T-helper 22 cell (primary cell): ENCODE data around the gene MAPK11.
"Not testable (repeated sequence)": the region's sequence is repeated elsewhere in the genome, so short reads cannot be mapped to it uniquely, and the experiment has no call there.

Experiments
- DNase-seq: peaks from one replicate; pipeline ENCODE4 v3.0.0-alpha.2; 2020; ENCODE audit warnings: low read depth

MAPK11 gene

GRCh38 chr22:50276143-50276542 lies 6.0 kb upstream of the MAPK11 start:
- DNase-seq = peak; percentile 33

- no peak for DNase-seq
These were observed 5.2 kb upstream of the MAPK11 start for GRCh38 chr22:50275181-50276055.

GRCh38 chr22:50274771-50275170 lies 4.6 kb upstream of the MAPK11 start:
- no peak for DNase-seq

GRCh38 chr22:50274311-50274710 lies 4.1 kb upstream of the MAPK11 start:
- DNase-seq = no peak

- not testable (repeated sequence) for DNase-seq
These were observed 3.6 kb upstream of the MAPK11 start for GRCh38 chr22:50273781-50274180.

- DNase-seq = not testable (repeated sequence)
These were observed 3.2 kb upstream of the MAPK11 start for GRCh38 chr22:50273352-50273751.

- no peak for DNase-seq
These were observed 2.0 kb upstream of the MAPK11 start for GRCh38 chr22:50272044-50272802.

GRCh38 chr22:50271519-50271970 lies 1.4 kb upstream of the MAPK11 start:
- peak; percentile 26 for DNase-seq

GRCh38 chr22:50270666-50271394 lies 650 bp upstream of the MAPK11 start:
- peak; percentile 43 for DNase-seq

- no peak for DNase-seq
These were observed 609 bp downstream of the MAPK11 start for GRCh38 chr22:50269573-50269969.

- DNase-seq = no peak
These were observed 1.5 kb downstream of the MAPK11 start for GRCh38 chr22:50268655-50269113.

- peak; percentile 36 for DNase-seq
These were observed 2.4 kb downstream of the MAPK11 start for GRCh38 chr22:50267591-50268390.

- no peak for DNase-seq
These were observed 3.2 kb downstream of the MAPK11 start for GRCh38 chr22:50266994-50267393.

- DNase-seq = no peak
These were observed 5.1 kb downstream of the MAPK11 start for GRCh38 chr22:50264946-50265669.

- DNase-seq = no peak
These were observed 6.0 kb downstream of the MAPK11 start for GRCh38 chr22:50264104-50264745.

GRCh38 chr22:50262973-50263617 lies 7.1 kb downstream of the MAPK11 start:
- no peak for DNase-seq

GRCh38 chr22:50262460-50262911 lies 7.7 kb downstream of the MAPK11 start:
- DNase-seq = no peak

- no peak for DNase-seq
These were observed 8.3 kb downstream of the MAPK11 start, which contains the start of gene MAPK12 for GRCh38 chr22:50261615-50262459. Gene MAPK12 (minus strand): TSS chr22:50261683. CDS start chr22:50261509, 174 bp downstream.
